Liver (tissue), 9 donors: ENCODE data around the gene BTN3A1. TPM values are rescaled to one million over a fixed set of nuclear protein-coding genes. Genes with fewer than 3 reads are reported as not detected.

Source experiments
- DNase-seq: peaks from one replicate; pipeline ENCODE4 v3.0.0-alpha.2; 2017; ENCODE audit warnings: low spot score
- H3K27ac ChIP-seq, 2 donors: one replicate each; pipeline ENCODE4 v1.7.0; 2013; ENCODE audit warnings: inconsistent platforms in 2 of 2, low read length in 2 of 2, control low read depth in 1 of 2, low read depth in 1 of 2, mild to moderate bottlenecking in 1 of 2
- H3K27me3 ChIP-seq, 4 donors: one replicate each; pipeline versions ENCODE4 v1.6.1 to v1.7.0; 2013; ENCODE audit warnings: low read length in 3 of 4, inconsistent platforms in 1 of 4, mild to moderate bottlenecking in 1 of 4, moderate library complexity in 1 of 4; ENCODE audit not compliant: control insufficient read depth in 4 of 4, insufficient read depth in 4 of 4
- H3K36me3 ChIP-seq, 4 donors: one replicate each; pipeline versions ENCODE4 v1.6.1 to v1.7.0; 2013; ENCODE audit warnings: low read length in 3 of 4, mild to moderate bottlenecking in 3 of 4, low read depth in 1 of 4, moderate library complexity in 1 of 4; ENCODE audit not compliant: control insufficient read depth in 4 of 4, insufficient read depth in 3 of 4
- H3K4me1 ChIP-seq, 4 donors: one replicate each; pipeline versions ENCODE4 v1.6.1 to v1.7.0; 2013; ENCODE audit warnings: low read length in 3 of 4, mild to moderate bottlenecking in 3 of 4, moderate library complexity in 1 of 4; ENCODE audit not compliant: control insufficient read depth in 4 of 4, insufficient read depth in 4 of 4
- H3K4me3 ChIP-seq, 3 donors: one replicate each; pipeline versions ENCODE4 v1.6.1 to v1.7.0; 2013; ENCODE audit warnings: low read length in 3 of 3, control low read depth in 1 of 3, low read depth in 1 of 3, mild to moderate bottlenecking in 1 of 3
- H3K9ac ChIP-seq, 2 donors: one replicate each; pipeline ENCODE4 v1.7.0; 2013; ENCODE audit warnings: low read length in 2 of 2, mild to moderate bottlenecking in 2 of 2, moderate library complexity in 2 of 2, control low read depth in 1 of 2, low read depth in 1 of 2
- H3K9me3 ChIP-seq, 4 donors: one replicate each; pipeline versions ENCODE4 v1.6.1 to v1.7.0; 2013; ENCODE audit warnings: low read length in 3 of 4; ENCODE audit not compliant: control insufficient read depth in 4 of 4
- EGR1 ChIP-seq, 2 donors: IDR thresholded peaks; 2 replicates each; pipeline ENCODE4 v1.6.1; 2016 to 2018; ENCODE audit warnings: antibody characterized with exemption in 2 of 2, low read depth in 2 of 2
- FOXA1 ChIP-seq: IDR thresholded peaks from 2 replicates; pipeline ENCODE4 v1.6.1; 2016; ENCODE audit warnings: antibody characterized with exemption
- FOXA2 ChIP-seq: IDR thresholded peaks from 2 replicates; pipeline ENCODE4 v1.6.1; 2016; ENCODE audit warnings: antibody characterized with exemption
- GABPA ChIP-seq, 2 donors: IDR thresholded peaks in 1 of 2; conservative IDR thresholded peaks in 1 of 2; 2 replicates each; pipeline ENCODE4 v1.6.1; 2016; ENCODE audit warnings: antibody characterized with exemption in 2 of 2, mild to moderate bottlenecking in 1 of 2, moderate library complexity in 1 of 2
- HNF4A ChIP-seq, 2 donors: conservative IDR thresholded peaks; 2 replicates each; pipeline ENCODE4 v1.6.1; 2016; ENCODE audit warnings: antibody characterized with exemption in 2 of 2, mild to moderate bottlenecking in 2 of 2
- HNF4G ChIP-seq: IDR thresholded peaks from 2 replicates; pipeline ENCODE4 v1.6.1; 2016; ENCODE audit warnings: antibody characterized with exemption
- JUND ChIP-seq, 2 donors: IDR thresholded peaks; 2 replicates each; pipeline ENCODE4 v1.6.1; 2016; ENCODE audit warnings: antibody characterized with exemption in 2 of 2
- RAD21 ChIP-seq, 2 donors: IDR thresholded peaks; 2 replicates each; pipeline ENCODE4 v1.6.1; 2016; ENCODE audit warnings: antibody characterized with exemption in 2 of 2, mild to moderate bottlenecking in 2 of 2
- RXRA ChIP-seq, 2 donors: IDR thresholded peaks; 2 replicates each; pipeline ENCODE4 v1.6.1; 2017 to 2018; ENCODE audit warnings: antibody characterized with exemption in 2 of 2, mild to moderate bottlenecking in 1 of 2
- SP1 ChIP-seq: IDR thresholded peaks from 2 replicates; pipeline ENCODE4 v1.6.1; 2018; ENCODE audit warnings: antibody characterized with exemption, mild to moderate bottlenecking
- TAF1 ChIP-seq: conservative IDR thresholded peaks from 2 replicates; pipeline ENCODE4 v1.6.1; 2016; ENCODE audit warnings: antibody characterized with exemption, mild to moderate bottlenecking
- WGBS: extraction: QIAGEN DNeasy Blood & Tissue Kit; methylation state at CpG from one replicate; pipeline ENCODE4 v1.1.7; 2013; 5-methylcytosine and 5-hydroxymethylcytosine counted together
- polyA plus RNA-seq, 2 donors: library from polyadenylated mRNA; stranded (reverse) in 1 of 2; unstranded in 1 of 2; fragments of 200-250 nt in 1 of 2; fragments of >200 nt in 1 of 2; fragmentation: Nextera tagmentation in 1 of 2; extraction: Ambion mirVana in 1 of 2; gene quantifications; one replicate each; pipeline versions ENCODE4 v1.2.1 to v1.2.3, GENCODE V29; 2013 to 2015
- total RNA-seq, 2 donors: library from RNA; depleted of rRNA; stranded (reverse); fragments of >200 nt; gene quantifications; one replicate each; pipeline ENCODE4 v1.2.3, GENCODE V29; 2014
- TF ChIP-seq, protein P1 (sequence below): IDR thresholded peaks from 2 replicates; pipeline ENCODE4 v1.6.1; 2016; ENCODE audit warnings: antibody characterized with exemption
- TF ChIP-seq, protein P2 (sequence below): IDR thresholded peaks from 2 replicates; pipeline ENCODE4 v1.6.1; 2016; ENCODE audit warnings: antibody characterized with exemption
- TF ChIP-seq, protein P3 (sequence below): IDR thresholded peaks from 2 replicates; pipeline ENCODE4 v1.6.1; 2016; ENCODE audit warnings: antibody characterized with exemption
- TF ChIP-seq, protein P4 (sequence below): IDR thresholded peaks from 2 replicates; pipeline ENCODE4 v1.6.1; 2016; ENCODE audit warnings: antibody characterized with exemption, mild to moderate bottlenecking
- TF ChIP-seq, protein P5 (sequence below): fragments of 150-350 bp; IDR thresholded peaks from 2 replicates; pipeline ENCODE4 v1.5.1; 2017; ENCODE audit warnings: improper control_type of control experiment, low read depth, low read length; ENCODE audit not compliant: missing input control
- donor health status: healthy.
- donor health status: healthy.
- donor health status: healthy.
- donor health status: healthy.
- donor health status: healthy.

The BTN3A1 gene
- total and polyA plus RNA-seq, 4 donors, result 2.3 to 17.1 (median 6.3) TPM

DNA sequence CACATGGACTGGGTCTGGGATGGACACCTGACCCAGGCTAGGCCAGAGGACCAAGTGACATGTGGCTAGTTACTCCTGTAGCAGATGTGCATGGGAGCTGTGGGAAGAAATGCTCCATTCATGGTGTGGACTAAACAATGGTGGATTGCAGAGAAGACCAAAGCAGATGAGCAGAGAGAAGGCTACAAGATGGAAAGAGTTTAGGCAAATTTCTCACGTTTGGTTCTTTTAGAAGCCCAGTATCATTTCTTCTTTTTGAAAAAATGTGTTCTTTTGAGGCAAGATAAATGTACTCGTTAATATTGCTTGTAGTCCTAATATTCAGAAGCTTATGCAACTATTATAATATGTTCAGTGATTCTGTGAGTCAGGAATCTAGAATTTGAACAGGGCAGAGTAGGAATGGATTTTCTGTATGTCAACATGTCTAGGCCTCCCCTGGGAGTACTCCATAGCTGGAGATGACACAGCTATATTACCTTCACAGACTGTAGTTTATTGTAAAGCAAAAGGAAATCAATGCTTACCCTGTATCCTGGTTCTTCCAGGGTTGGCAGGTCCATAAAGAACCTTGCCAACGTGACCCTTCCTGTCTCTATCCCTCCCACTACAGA, 53.4 kb downstream of the BTN3A1 start:
- peaks cover 0 to 6% (median 2%) of the 10 kb centered on the region in 4 donors for H3K36me3 ChIP-seq
- WGBS, result 90% methylated on average over 3 of the region's 3 CpGs
- no peak for DNase-seq
- no peaks in the 10 kb centered on the region for H3K27me3 ChIP-seq
- H3K9ac ChIP-seq, result no peak overlapping the region
- TF ChIP-seq, protein P1, sequence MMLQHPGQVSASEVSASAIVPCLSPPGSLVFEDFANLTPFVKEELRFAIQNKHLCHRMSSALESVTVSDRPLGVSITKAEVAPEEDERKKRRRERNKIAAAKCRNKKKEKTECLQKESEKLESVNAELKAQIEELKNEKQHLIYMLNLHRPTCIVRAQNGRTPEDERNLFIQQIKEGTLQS, result no peak
- no peak for TF ChIP-seq RXRA (IDR thresholded peaks at IDR 0.05)
- TF ChIP-seq, protein P2, sequence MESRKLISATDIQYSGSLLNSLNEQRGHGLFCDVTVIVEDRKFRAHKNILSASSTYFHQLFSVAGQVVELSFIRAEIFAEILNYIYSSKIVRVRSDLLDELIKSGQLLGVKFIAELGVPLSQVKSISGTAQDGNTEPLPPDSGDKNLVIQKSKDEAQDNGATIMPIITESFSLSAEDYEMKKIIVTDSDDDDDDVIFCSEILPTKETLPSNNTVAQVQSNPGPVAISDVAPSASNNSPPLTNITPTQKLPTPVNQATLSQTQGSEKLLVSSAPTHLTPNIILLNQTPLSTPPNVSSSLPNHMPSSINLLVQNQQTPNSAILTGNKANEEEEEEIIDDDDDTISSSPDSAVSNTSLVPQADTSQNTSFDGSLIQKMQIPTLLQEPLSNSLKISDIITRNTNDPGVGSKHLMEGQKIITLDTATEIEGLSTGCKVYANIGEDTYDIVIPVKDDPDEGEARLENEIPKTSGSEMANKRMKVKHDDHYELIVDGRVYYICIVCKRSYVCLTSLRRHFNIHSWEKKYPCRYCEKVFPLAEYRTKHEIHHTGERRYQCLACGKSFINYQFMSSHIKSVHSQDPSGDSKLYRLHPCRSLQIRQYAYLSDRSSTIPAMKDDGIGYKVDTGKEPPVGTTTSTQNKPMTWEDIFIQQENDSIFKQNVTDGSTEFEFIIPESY, result no peak
- TF ChIP-seq GABPA (IDR thresholded peaks at IDR 0.05 in 1 of 2, conservative IDR thresholded peaks at IDR 0.05 in 1 of 2), result no peak
- no peak for TF ChIP-seq FOXA2
- no peak for TF ChIP-seq HNF4A (conservative IDR thresholded peaks at IDR 0.05)
- no peak for TF ChIP-seq HNF4G
- TF ChIP-seq TAF1, result no peak
- no peak for TF ChIP-seq RAD21 (IDR thresholded peaks at IDR 0.05)
- TF ChIP-seq JUND (IDR thresholded peaks at IDR 0.05), result no peak
- TF ChIP-seq EGR1 (IDR thresholded peaks at IDR 0.05; ENCODE audit: low read depth in 2 of 2), result no peak
- TF ChIP-seq FOXA1, result no peak
- TF ChIP-seq, protein P3, sequence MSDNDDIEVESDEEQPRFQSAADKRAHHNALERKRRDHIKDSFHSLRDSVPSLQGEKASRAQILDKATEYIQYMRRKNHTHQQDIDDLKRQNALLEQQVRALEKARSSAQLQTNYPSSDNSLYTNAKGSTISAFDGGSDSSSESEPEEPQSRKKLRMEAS, result no peak
- H3K27ac ChIP-seq, result no peak overlapping the region
- H3K9me3 ChIP-seq, result no peaks in the 10 kb centered on the region
- H3K4me1 ChIP-seq, result peaks cover 0 to 19% (median 12%) of the 10 kb centered on the region in 4 donors
- H3K4me3 ChIP-seq, result no peak overlapping the region

DNA sequence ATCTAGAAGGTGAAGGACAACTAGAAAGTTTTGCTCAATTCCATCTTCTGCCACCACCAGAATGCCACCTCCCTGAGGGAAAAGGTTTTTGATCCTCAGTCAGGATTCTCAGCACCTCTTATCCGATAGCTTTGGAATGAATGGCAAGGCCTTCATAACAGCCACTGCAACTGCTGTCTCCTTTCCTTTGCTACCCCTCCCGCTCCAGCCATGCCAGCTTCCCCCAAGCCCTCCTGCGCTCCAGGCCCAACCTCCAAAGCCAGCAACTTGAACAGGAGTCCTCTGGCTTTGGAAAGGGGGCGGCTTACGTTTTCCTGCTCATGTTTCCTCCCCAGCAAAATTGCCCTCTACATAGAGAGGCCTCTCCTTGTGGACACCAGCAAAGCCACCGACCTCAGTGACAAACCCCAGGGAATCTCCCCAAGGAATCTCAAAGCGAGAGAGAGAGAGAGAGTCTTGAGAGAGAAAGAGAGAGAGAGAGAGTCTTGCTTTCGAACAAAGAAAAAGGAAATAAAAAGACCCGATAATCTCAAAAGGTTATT, 55.3 kb downstream of the BTN3A1 start:
- no peaks in the 10 kb centered on the region for H3K27me3 ChIP-seq
- H3K27ac ChIP-seq, result peak overlapping the region; percentile 80 to 96
- DNase-seq, result peak; percentile 39
- H3K36me3 ChIP-seq, result peaks cover 0 to 9% (median 4%) of the 10 kb centered on the region in 4 donors
- WGBS, result 24% methylated on average over 9 of the region's 9 CpGs
- TF ChIP-seq RXRA (IDR thresholded peaks at IDR 0.05) (no peak), RAD21 (IDR thresholded peaks at IDR 0.05) (no peak), SP1 (peak; percentile 34)
- TF ChIP-seq, protein P4, sequence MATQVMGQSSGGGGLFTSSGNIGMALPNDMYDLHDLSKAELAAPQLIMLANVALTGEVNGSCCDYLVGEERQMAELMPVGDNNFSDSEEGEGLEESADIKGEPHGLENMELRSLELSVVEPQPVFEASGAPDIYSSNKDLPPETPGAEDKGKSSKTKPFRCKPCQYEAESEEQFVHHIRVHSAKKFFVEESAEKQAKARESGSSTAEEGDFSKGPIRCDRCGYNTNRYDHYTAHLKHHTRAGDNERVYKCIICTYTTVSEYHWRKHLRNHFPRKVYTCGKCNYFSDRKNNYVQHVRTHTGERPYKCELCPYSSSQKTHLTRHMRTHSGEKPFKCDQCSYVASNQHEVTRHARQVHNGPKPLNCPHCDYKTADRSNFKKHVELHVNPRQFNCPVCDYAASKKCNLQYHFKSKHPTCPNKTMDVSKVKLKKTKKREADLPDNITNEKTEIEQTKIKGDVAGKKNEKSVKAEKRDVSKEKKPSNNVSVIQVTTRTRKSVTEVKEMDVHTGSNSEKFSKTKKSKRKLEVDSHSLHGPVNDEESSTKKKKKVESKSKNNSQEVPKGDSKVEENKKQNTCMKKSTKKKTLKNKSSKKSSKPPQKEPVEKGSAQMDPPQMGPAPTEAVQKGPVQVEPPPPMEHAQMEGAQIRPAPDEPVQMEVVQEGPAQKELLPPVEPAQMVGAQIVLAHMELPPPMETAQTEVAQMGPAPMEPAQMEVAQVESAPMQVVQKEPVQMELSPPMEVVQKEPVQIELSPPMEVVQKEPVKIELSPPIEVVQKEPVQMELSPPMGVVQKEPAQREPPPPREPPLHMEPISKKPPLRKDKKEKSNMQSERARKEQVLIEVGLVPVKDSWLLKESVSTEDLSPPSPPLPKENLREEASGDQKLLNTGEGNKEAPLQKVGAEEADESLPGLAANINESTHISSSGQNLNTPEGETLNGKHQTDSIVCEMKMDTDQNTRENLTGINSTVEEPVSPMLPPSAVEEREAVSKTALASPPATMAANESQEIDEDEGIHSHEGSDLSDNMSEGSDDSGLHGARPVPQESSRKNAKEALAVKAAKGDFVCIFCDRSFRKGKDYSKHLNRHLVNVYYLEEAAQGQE, result peak; percentile 44
- TF ChIP-seq, protein P5, sequence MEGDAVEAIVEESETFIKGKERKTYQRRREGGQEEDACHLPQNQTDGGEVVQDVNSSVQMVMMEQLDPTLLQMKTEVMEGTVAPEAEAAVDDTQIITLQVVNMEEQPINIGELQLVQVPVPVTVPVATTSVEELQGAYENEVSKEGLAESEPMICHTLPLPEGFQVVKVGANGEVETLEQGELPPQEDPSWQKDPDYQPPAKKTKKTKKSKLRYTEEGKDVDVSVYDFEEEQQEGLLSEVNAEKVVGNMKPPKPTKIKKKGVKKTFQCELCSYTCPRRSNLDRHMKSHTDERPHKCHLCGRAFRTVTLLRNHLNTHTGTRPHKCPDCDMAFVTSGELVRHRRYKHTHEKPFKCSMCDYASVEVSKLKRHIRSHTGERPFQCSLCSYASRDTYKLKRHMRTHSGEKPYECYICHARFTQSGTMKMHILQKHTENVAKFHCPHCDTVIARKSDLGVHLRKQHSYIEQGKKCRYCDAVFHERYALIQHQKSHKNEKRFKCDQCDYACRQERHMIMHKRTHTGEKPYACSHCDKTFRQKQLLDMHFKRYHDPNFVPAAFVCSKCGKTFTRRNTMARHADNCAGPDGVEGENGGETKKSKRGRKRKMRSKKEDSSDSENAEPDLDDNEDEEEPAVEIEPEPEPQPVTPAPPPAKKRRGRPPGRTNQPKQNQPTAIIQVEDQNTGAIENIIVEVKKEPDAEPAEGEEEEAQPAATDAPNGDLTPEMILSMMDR, result no peak
- H3K4me3 ChIP-seq, result peak overlapping the region in 2 of 3 donors; percentile 89 to 97
- peak overlapping the region; percentile 79 to 98 for H3K9ac ChIP-seq
- peaks cover 0 to 19% (median 13%) of the 10 kb centered on the region in 4 donors for H3K4me1 ChIP-seq
- no peaks in the 10 kb centered on the region for H3K9me3 ChIP-seq
